Fibroblast of skin of back (primary cell): ENCODE measurements around the gene RTP1.

Source experiments
- DNase-seq: peaks from one replicate; pipeline ENCODE4 v3.0.0-alpha.2; 2013

RTP1 gene

DNA sequence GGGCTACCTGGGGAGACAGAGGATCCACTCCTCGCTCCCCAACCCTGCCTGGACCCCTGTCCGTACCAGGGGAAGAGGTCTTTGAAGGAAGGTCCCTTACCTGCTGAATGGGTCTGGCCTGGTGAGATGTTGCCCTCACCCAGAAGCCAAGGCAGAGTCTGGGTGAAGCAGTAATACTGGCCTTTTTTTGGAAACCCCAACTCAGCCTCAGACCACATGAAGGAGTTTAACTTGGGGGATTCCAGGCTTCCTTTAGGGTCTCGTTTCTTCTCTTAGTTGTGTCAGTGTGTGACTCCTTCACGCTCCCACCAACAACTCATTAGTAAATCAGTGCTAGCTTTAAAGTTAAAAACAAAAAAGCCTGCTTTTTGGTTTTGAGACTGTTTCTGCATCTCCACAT is 45.6 kb downstream of the RTP1 start:
- DNase-seq, result no peak

- peak; percentile 9 for DNase-seq
Observed at GRCh38 chr3:187243933-187244524, 46.7 kb downstream of the RTP1 start.

DNA sequence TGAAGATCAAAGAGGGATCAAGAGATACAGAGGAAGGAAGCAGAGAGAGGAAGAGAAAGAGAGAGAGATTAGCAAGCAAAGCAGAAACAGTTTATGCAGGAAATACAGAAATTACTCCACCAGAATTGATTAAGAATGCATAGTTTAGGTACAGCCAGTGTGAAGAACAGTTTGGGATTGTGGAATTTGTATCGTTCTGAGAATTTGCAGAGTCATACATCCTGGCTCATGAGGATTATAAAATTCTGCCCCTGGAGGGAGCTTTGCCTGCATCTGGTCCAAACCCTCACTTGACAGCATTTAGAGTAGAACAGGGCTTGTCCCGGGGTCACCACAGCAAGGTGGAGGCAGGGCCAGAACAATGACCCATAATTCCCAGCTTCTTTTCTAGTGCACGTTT is 50.1 kb downstream of the RTP1 start:
- peak; percentile 11 for DNase-seq
